ENCODE measurements around the gene OTUD5. TPM values are rescaled to one million over a fixed set of nuclear protein-coding genes. Genes with fewer than 3 reads are reported as not detected.

Gene OTUD5
- total and polyA plus RNA-seq, 2 donors (not counting 1 experiment from before 2014, with no cell fraction given) = 33.0 to 46.6 TPM

DNA sequence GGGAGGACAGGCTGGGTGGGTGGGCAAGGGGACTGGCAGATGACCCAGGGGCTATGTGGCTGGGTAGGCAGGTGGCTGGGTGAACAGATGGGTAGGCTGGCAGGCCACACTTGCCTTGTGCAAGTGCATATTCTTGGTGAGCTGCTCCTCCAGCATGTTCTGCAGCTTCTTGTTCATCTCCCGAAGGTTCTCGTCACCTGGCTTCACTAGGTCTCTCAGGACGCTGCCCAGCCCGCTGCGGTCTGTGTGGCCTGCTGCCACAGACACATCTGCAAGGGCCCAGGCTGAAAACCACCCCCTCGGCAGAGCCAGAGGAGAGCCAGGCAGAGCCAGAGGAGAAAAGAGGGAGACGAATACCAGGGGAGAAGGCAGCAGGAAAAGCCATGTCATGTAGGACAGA lies 17.6 kb upstream of the OTUD5 start:
- DNase-seq (ENCODE audit: low read depth in 2 of 2) = no peak
- Histone ChIP-seq H3K79me2 (ENCODE audit: control insufficient read depth, insufficient read depth, low read length) (no peaks in the 10 kb centered on the region), H3K9ac (ENCODE audit: insufficient read depth, low read length) (no peak overlapping the region), H3K4me3 (replicated peaks in 1 of 4; ENCODE audit: control extremely low read depth in 1 of 4, insufficient read depth in 1 of 4, low read depth in 3 of 4, low read length in 4 of 4) (no peak overlapping the region), H3K27ac (ENCODE audit: insufficient read depth, low read length) (no peak overlapping the region), H4K20me1 (ENCODE audit: control insufficient read depth, extremely low read depth, insufficient read depth, low read length) (no peaks in the 10 kb centered on the region), H3K4me1 (ENCODE audit: control insufficient read depth, extremely low read depth, insufficient read depth, low read length) (peaks cover 2% of the 10 kb centered on the region), H3K36me3 (ENCODE audit: control insufficient read depth, insufficient read depth, low read length) (no peaks in the 10 kb centered on the region), H3K4me2 (ENCODE audit: extremely low read depth, insufficient read depth, low read length) (no peak overlapping the region), H2AFZ (ENCODE audit: low read length) (no peak overlapping the region), H3K27me3 (ENCODE audit: control insufficient read depth, insufficient read depth, low read length) (no peaks in the 10 kb centered on the region), H3K9me3 (ENCODE audit: control insufficient read depth, insufficient read depth, low read depth, low read length) (no peaks in the 10 kb centered on the region)
- no peak for TF ChIP-seq EZH2 (IDR thresholded peaks at IDR 0.05; ENCODE audit: low read length, missing control alignments)
- TF ChIP-seq, protein P1, sequence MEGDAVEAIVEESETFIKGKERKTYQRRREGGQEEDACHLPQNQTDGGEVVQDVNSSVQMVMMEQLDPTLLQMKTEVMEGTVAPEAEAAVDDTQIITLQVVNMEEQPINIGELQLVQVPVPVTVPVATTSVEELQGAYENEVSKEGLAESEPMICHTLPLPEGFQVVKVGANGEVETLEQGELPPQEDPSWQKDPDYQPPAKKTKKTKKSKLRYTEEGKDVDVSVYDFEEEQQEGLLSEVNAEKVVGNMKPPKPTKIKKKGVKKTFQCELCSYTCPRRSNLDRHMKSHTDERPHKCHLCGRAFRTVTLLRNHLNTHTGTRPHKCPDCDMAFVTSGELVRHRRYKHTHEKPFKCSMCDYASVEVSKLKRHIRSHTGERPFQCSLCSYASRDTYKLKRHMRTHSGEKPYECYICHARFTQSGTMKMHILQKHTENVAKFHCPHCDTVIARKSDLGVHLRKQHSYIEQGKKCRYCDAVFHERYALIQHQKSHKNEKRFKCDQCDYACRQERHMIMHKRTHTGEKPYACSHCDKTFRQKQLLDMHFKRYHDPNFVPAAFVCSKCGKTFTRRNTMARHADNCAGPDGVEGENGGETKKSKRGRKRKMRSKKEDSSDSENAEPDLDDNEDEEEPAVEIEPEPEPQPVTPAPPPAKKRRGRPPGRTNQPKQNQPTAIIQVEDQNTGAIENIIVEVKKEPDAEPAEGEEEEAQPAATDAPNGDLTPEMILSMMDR (conservative IDR thresholded peaks at IDR 0.05 in 1 of 2, IDR thresholded peaks at IDR 0.05 in 1 of 2; ENCODE audit: low read depth in 1 of 2, low read length in 2 of 2) = no peak

DNA sequence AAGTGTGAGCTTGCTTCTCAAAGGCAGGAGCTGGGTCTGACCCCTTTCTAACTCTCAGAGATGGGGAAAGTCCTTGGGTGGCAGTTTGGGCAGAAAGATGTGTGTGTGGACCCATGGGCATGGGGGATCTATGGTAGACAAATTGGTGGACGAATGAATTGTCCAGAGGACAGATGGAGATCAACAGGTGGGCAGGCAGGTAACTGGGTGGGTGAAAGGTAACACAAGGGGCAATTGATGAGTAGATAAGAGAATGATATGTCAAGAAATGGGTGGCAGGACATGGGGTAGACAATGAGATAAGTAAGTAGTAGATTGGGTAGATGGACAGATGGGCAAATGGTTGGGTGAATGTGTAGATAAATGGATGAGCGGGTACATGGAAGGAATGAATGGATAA lies 17.2 kb upstream of the OTUD5 start:
- Histone ChIP-seq H3K36me3 (ENCODE audit: control insufficient read depth, insufficient read depth, low read length) (no peaks in the 10 kb centered on the region), H3K4me1 (ENCODE audit: control insufficient read depth, extremely low read depth, insufficient read depth, low read length) (peaks cover 2% of the 10 kb centered on the region), H3K9ac (ENCODE audit: insufficient read depth, low read length) (no peak overlapping the region), H3K79me2 (ENCODE audit: control insufficient read depth, insufficient read depth, low read length) (no peaks in the 10 kb centered on the region), H2AFZ (ENCODE audit: low read length) (no peak overlapping the region), H3K4me3 (replicated peaks in 1 of 4; ENCODE audit: control extremely low read depth in 1 of 4, insufficient read depth in 1 of 4, low read depth in 3 of 4, low read length in 4 of 4) (no peak overlapping the region), H3K9me3 (ENCODE audit: control insufficient read depth, insufficient read depth, low read depth, low read length) (no peaks in the 10 kb centered on the region), H3K27ac (ENCODE audit: insufficient read depth, low read length) (no peak overlapping the region), H3K27me3 (ENCODE audit: control insufficient read depth, insufficient read depth, low read length) (no peaks in the 10 kb centered on the region), H4K20me1 (ENCODE audit: control insufficient read depth, extremely low read depth, insufficient read depth, low read length) (no peaks in the 10 kb centered on the region), H3K4me2 (ENCODE audit: extremely low read depth, insufficient read depth, low read length) (no peak overlapping the region)
- DNase-seq (ENCODE audit: low read depth in 2 of 2) = no peak
- no peak for TF ChIP-seq EZH2 (IDR thresholded peaks at IDR 0.05; ENCODE audit: low read length, missing control alignments)
- TF ChIP-seq, protein P1 (conservative IDR thresholded peaks at IDR 0.05 in 1 of 2, IDR thresholded peaks at IDR 0.05 in 1 of 2; ENCODE audit: low read depth in 1 of 2, low read length in 2 of 2) = no peak

DNA sequence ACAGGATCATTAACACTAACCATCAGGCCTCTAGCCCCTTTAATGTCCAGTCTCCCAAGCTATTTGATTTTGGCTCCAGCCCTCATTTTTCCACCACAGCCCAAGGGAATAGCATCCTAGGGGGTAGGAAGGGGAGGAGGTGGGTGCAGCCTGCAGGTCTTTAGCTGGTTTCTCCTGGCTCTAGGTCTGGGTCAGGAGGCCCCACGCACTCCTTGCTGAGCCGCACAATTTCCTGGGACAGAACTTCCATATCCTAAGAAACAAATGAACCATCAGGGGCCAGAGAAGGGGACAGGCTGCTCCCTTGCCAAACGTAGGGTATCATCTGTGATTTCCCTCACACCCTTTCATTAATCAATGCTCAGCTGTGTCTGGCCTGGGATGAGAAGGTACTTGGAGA lies 16.6 kb upstream of the OTUD5 start:
- Histone ChIP-seq H3K36me3 (ENCODE audit: control insufficient read depth, insufficient read depth, low read length) (no peaks in the 10 kb centered on the region), H3K4me2 (ENCODE audit: extremely low read depth, insufficient read depth, low read length) (no peak overlapping the region), H3K27me3 (ENCODE audit: control insufficient read depth, insufficient read depth, low read length) (no peaks in the 10 kb centered on the region), H3K9ac (ENCODE audit: insufficient read depth, low read length) (no peak overlapping the region), H3K4me1 (ENCODE audit: control insufficient read depth, extremely low read depth, insufficient read depth, low read length) (peaks cover 2% of the 10 kb centered on the region), H3K27ac (ENCODE audit: insufficient read depth, low read length) (no peak overlapping the region), H4K20me1 (ENCODE audit: control insufficient read depth, extremely low read depth, insufficient read depth, low read length) (no peaks in the 10 kb centered on the region), H3K79me2 (ENCODE audit: control insufficient read depth, insufficient read depth, low read length) (no peaks in the 10 kb centered on the region), H3K9me3 (ENCODE audit: control insufficient read depth, insufficient read depth, low read depth, low read length) (no peaks in the 10 kb centered on the region), H2AFZ (ENCODE audit: low read length) (no peak overlapping the region), H3K4me3 (replicated peaks in 1 of 4; ENCODE audit: control extremely low read depth in 1 of 4, insufficient read depth in 1 of 4, low read depth in 3 of 4, low read length in 4 of 4) (no peak overlapping the region)
- TF ChIP-seq, protein P1 (conservative IDR thresholded peaks at IDR 0.05 in 1 of 2, IDR thresholded peaks at IDR 0.05 in 1 of 2; ENCODE audit: low read depth in 1 of 2, low read length in 2 of 2) = no peak
- TF ChIP-seq EZH2 (IDR thresholded peaks at IDR 0.05; ENCODE audit: low read length, missing control alignments) = no peak
- DNase-seq (ENCODE audit: low read depth in 2 of 2) = no peak
